Epithelial cell of esophagus (primary cell): Measurements from ENCODE around the gene IL1A.

Experiments used
- DNase-seq: peaks from one replicate; pipeline ENCODE4 v3.0.0; 2010; ENCODE audit warnings: low read depth
- H3K4me3 ChIP-seq: 2 replicates; pipeline ENCODE4 v1.5.1; 2011; ENCODE audit warnings: mild to moderate bottlenecking, low read length, control low read depth
- TF ChIP-seq, protein P1 (sequence below): IDR thresholded peaks from 2 replicates; pipeline ENCODE4 v1.5.1; 2011; ENCODE audit warnings: low read depth, mild to moderate bottlenecking, low read length, control low read depth, inconsistent platforms; ENCODE audit not compliant: insufficient read depth; ENCODE audit errors: missing control alignments

Gene IL1A

GRCh38 chr2:112762276-112762675 lies 22.0 kb downstream of the IL1A start:
- TF ChIP-seq, protein P1, sequence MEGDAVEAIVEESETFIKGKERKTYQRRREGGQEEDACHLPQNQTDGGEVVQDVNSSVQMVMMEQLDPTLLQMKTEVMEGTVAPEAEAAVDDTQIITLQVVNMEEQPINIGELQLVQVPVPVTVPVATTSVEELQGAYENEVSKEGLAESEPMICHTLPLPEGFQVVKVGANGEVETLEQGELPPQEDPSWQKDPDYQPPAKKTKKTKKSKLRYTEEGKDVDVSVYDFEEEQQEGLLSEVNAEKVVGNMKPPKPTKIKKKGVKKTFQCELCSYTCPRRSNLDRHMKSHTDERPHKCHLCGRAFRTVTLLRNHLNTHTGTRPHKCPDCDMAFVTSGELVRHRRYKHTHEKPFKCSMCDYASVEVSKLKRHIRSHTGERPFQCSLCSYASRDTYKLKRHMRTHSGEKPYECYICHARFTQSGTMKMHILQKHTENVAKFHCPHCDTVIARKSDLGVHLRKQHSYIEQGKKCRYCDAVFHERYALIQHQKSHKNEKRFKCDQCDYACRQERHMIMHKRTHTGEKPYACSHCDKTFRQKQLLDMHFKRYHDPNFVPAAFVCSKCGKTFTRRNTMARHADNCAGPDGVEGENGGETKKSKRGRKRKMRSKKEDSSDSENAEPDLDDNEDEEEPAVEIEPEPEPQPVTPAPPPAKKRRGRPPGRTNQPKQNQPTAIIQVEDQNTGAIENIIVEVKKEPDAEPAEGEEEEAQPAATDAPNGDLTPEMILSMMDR, result no peak
- no peak for DNase-seq
- H3K4me3 ChIP-seq, result no peak overlapping the region

- DNase-seq, result no peak
- H3K4me3 ChIP-seq, result no peak overlapping the region
- TF ChIP-seq, protein P1, result no peak
These were observed 24.1 kb downstream of the IL1A start for GRCh38 chr2:112760149-112760548.

GRCh38 chr2:112758711-112759110 lies 25.6 kb downstream of the IL1A start:
- TF ChIP-seq, protein P1, result no peak
- no peak for DNase-seq
- H3K4me3 ChIP-seq, result no peak overlapping the region

GRCh38 chr2:112757265-112757664 lies 27.0 kb downstream of the IL1A start:
- no peak overlapping the region for H3K4me3 ChIP-seq
- peak; percentile 44 for DNase-seq
- TF ChIP-seq, protein P1, result no peak

GRCh38 chr2:112756207-112756606 lies 28.1 kb downstream of the IL1A start:
- TF ChIP-seq, protein P1, result no peak
- no peak overlapping the region for H3K4me3 ChIP-seq
- no peak for DNase-seq

GRCh38 chr2:112755444-112755843 lies 28.8 kb downstream of the IL1A start:
- TF ChIP-seq, protein P1, result no peak
- DNase-seq, result no peak

GRCh38 chr2:112754564-112754963 lies 29.7 kb downstream of the IL1A start:
- no peak overlapping the region for H3K4me3 ChIP-seq
- TF ChIP-seq, protein P1, result no peak
- DNase-seq, result peak; percentile 39

More at GRCh38 chr2:112755444-112755843, 28.8 kb downstream of the IL1A start:
- H3K4me3 ChIP-seq, result no peak overlapping the region
